ENCODE results near the gene BCAS2.

The BCAS2 gene

DNA sequence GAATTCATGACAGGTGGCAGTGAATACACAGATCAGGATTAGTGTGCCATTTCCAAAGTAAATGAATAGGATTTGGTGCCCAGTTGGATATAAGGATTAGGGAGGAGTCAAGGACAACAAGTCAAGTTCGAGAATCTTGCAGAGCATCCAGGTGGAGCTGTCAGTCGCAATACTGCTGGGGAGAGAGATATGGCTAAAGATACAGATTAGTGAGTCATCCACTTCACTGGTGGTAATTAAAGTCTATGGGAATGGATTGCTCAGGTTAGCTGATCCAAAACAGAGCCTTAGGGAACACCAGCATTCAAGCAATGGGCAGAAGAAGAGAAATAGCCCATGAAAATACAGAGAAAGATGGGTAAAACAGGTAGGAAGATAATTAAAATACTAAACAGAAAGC lies 26.8 kb downstream of the BCAS2 start:
- no peak for DNase-seq

GRCh38 chr1:114552106-114552639 lies 29.2 kb downstream of the BCAS2 start:
- DNase-seq: no peak

DNA sequence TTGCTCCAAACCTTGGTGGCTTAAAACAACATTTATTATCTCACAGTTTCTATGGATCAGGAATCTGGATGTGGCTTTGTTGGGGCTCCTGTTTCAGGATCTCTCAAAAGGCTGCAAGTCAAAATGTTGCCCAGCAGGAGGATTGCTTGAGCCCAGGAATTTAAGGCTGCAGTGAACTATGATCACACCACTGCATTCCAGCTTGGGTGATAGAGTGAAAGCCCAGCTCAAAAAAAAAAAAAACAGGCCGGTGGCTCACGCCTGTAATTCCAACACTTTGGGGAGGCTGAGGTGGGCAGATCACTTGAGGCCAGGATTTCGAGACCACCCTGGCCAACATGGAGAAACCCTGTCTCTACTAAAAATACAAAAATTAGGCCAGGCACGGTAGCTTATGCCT lies 30.0 kb downstream of the BCAS2 start:
- no peak for DNase-seq

DNA sequence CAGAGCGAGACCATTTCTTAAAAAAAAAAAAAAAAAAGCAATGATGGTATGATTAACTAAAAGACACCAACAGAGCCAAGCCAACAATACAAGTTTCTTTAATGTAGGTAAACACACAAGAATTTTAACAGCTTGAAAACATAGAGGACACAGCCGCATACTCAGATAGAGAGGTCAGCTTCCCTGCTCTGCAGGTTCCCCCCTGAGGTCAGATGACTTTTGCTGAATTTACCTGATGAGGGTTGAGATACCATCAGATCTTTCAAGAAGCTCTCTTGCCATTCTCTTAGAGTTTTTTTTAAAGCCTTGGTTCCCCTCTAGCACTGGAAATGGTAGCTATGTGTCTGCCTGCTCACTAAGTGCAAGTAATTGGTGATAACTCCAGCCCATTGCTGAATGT lies 31.1 kb downstream of the BCAS2 start:
- no peak for DNase-seq

GRCh38 chr1:114549137-114549536 lies 32.3 kb downstream of the BCAS2 start:
- no peak for DNase-seq

GRCh38 chr1:114547076-114547475 lies 34.3 kb downstream of the BCAS2 start:
- no peak for DNase-seq

GRCh38 chr1:114545796-114546195 lies 35.6 kb downstream of the BCAS2 start:
- no peak for DNase-seq

- no peak for DNase-seq
Measured at GRCh38 chr1:114545315-114545714, 36.1 kb downstream of the BCAS2 start.

DNA sequence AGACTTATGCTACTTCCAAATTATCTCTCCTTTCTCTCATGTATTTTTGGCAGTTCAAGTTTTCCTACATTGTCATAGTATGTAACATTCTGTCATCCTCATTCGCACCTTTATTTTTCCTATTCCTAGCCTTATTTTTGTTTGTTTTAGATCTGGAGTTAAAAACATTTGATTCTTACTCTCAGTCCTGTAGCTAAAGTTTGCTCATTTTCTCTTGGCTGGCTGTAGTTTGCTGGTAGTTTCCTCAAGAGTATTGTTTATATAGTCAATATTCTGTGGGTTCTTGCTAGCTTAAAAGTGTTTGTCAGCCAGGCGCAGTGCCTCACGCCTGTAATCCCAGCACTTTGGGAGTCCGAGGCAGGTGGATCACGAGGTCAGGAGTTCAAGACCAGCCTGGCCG lies 40.6 kb downstream of the BCAS2 start:
- DNase-seq: no peak

GRCh38 chr1:114540272-114540671 lies 41.1 kb downstream of the BCAS2 start:
- no peak for DNase-seq

GRCh38 chr1:114536043-114536442 lies 45.4 kb downstream of the BCAS2 start:
- no peak for DNase-seq

- DNase-seq: no peak
Measured at GRCh38 chr1:114535401-114535800, 46.0 kb downstream of the BCAS2 start.

DNA sequence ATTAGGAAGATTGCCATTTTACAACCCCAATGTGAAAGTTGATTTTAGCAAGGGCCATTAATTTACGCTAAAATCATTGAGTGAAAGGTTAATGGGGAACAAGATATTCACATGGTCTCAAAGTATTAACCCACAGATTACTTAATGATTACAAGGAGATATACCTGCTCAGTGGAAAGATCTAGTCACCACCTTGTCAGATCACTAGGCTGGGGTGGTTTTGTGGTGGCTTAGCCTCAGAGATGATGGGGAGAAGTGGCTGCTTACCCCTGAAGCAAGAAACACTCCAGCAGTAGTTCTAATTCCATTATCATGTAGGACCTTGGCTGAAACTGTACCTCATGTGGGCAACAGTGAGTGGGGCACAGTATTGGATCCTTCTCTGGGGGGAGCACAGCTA lies 50.3 kb downstream of the BCAS2 start:
- DNase-seq: no peak

DNA sequence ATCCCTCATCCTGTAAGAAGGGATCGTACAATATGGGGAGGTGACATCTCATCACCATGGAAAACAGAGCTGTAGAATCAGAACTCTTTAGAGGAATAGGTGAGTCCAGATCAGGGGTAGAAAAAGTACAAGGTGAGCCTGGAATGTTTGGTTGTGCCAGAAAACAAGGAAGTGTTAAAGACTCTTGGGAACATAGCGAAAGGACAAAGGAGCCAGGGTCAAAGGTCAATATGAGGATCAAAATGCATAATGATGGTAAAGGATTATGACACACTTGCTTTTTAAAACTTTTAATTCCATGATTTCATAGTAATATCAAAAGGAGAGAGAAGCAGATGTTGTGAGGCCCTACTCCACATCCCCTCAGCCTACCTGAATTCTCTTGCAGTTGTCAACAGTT lies 51.2 kb downstream of the BCAS2 start:
- DNase-seq: no peak

- DNase-seq: no peak
Measured at GRCh38 chr1:114524944-114525343, 56.5 kb downstream of the BCAS2 start.

DNA sequence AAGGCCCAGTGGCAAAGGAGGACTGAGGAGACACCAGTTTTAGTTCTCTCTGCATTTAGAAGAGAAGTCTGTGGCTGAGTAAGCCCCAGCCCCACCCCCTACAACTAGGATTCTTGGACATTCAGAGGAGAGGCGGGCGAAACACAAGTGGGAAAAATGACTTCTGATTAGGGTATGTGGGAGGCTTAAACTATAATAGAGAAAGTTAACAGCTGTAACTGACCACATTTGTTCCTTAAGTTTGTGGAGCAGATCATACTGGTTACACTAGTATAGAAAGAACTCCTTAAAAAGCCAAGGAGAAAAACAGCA lies 59.2 kb downstream of the BCAS2 start:
- DNase-seq: no peak

DNA sequence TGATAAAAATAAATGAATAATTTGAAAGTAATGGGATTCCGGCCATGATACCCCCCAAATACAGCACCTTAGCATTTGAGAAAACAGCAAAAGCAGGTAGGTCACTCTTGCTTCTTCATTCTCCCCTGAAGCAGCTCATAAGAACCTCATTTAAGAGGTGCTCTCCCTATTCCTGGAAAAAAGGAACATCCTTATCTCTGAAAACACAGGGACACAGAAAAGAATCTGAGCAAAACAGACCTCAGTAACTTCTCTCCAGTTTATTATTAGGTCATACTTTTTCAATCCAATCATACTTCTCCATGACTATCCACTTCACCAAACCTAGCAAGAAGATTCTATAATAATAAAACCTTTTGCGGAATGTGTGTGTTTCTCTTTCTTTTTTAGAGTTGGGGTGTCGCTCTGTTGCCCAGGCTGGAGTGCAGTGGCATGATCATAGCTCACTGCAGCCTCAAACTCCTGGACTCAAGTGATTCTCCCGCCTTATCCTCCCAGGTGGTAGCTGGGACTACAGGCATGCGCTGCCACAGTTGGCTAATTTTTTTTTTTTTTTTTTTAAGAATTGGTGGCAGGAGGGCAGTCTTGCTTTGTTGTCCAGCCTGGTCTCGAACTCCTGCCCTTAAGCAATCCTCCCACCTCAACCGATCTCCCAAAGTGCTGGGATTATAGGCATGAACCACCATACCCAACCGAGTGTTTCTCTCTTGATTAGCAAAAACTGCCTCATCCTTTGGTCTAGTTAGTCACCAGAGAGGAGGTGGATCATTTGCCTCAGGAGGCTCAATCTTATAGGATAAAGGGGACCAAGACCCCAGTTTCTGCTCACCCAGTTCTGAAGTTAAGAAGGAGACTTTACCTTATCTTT lies 59.8 kb downstream of the BCAS2 start:
- no peak for DNase-seq

All from NCI-H2029 (cell line).